OCI-LY1 (cell line): Measurements from ENCODE around the gene P2RY12.

Source experiments
- H2AFZ ChIP-seq: fragments of 200-600 bp; sonication (generic), shearing (Covaris generic); 2 replicates; pipeline ENCODE4 v1.6.0; 2014; ENCODE audit warnings: antibody characterized with exemption, mild to moderate bottlenecking, low read length
- H3F3A ChIP-seq: fragments of 200-600 bp; sonication (generic), shearing (Covaris generic); 2 replicates; pipeline ENCODE4 v1.6.0; 2014; ENCODE audit warnings: mild to moderate bottlenecking, antibody characterized with exemption, low read length, moderate library complexity; ENCODE audit not compliant: insufficient read depth
- H3K27ac ChIP-seq: fragments of 200-600 bp; sonication (generic); 2 replicates; pipeline ENCODE4 v1.5.1; 2014; ENCODE audit warnings: low read length, mixed run types, mild to moderate bottlenecking, low read depth; ENCODE audit not compliant: poor library complexity, severe bottlenecking
- H3K27me3 ChIP-seq: fragments of 200-600 bp; sonication (generic); 2 replicates; pipeline ENCODE4 v1.6.0; 2014; ENCODE audit warnings: antibody characterized with exemption, mild to moderate bottlenecking, low read length, moderate library complexity; ENCODE audit not compliant: insufficient read depth
- H3K36me3 ChIP-seq: fragments of 200-600 bp; sonication (generic); 2 replicates; pipeline ENCODE4 v1.6.1; 2014; ENCODE audit warnings: mild to moderate bottlenecking, antibody characterized with exemption, low read length, moderate library complexity, mixed read lengths; ENCODE audit not compliant: insufficient read depth
- H3K4me1 ChIP-seq: fragments of 200-600 bp; sonication (generic); 2 replicates; pipeline ENCODE4 v1.5.1; 2014; ENCODE audit warnings: mild to moderate bottlenecking, low read length, moderate library complexity; ENCODE audit not compliant: insufficient read depth, severe bottlenecking
- H3K4me2 ChIP-seq: fragments of 200-600 bp; sonication (generic), shearing (Covaris generic); 2 replicates; pipeline ENCODE4 v1.6.1; 2014; ENCODE audit warnings: low read length
- H3K4me3 ChIP-seq: fragments of 200-600 bp; sonication (generic); 2 replicates; pipeline ENCODE4 v1.5.1; 2014; ENCODE audit warnings: low read length, low read depth, mild to moderate bottlenecking, mixed read lengths; ENCODE audit not compliant: poor library complexity, severe bottlenecking
- H3K79me2 ChIP-seq: fragments of 200-600 bp; shearing (Covaris generic); 2 replicates; pipeline ENCODE4 v1.6.1; 2016; ENCODE audit warnings: mixed run types, low read length, mixed read lengths; ENCODE audit not compliant: insufficient read depth
- H3K9ac ChIP-seq: fragments of 200-600 bp; sonication (generic), shearing (Covaris generic); 2 replicates; pipeline ENCODE4 v1.6.1; 2014; ENCODE audit warnings: mild to moderate bottlenecking, low read length, mixed read lengths
- H3K9me2 ChIP-seq: fragments of 200-600 bp; sonication (generic), shearing (Covaris generic); 2 replicates; pipeline ENCODE4 v1.6.1; 2014; ENCODE audit warnings: low read depth, mild to moderate bottlenecking, low read length, mixed read lengths
- H3K9me3 ChIP-seq: fragments of 200-600 bp; shearing (Covaris generic); 2 replicates; pipeline ENCODE4 v1.6.1; 2014; ENCODE audit warnings: low read length, mixed read lengths
- H4K20me1 ChIP-seq: fragments of 200-600 bp; sonication (generic), shearing (Covaris generic); 2 replicates; pipeline ENCODE4 v1.6.0; 2016; ENCODE audit warnings: mild to moderate bottlenecking, low read length; ENCODE audit not compliant: insufficient read depth
- CTCF ChIP-seq: fragments of 200-600 bp; sonication (generic), shearing (Covaris generic); IDR thresholded peaks from 2 replicates; pipeline ENCODE4 v1.5.1; 2017; ENCODE audit warnings: mild to moderate bottlenecking, antibody characterized with exemption, low read length, moderate library complexity, mixed read lengths
- EZH2 ChIP-seq: fragments of 200-600 bp; sonication (generic), shearing (Covaris generic); IDR thresholded peaks from 2 replicates; pipeline ENCODE4 v1.8.0; 2017; ENCODE audit warnings: borderline replicate concordance, mixed run types, mild to moderate bottlenecking, antibody characterized with exemption, low read length, moderate library complexity, mixed read lengths

The P2RY12 gene

GRCh38 chr3:151384741-151385174 is at the start of gene P2RY12:
Gene P2RY12 (minus strand): TSS chr3:151384753. CDS start chr3:151338845, 45,908 bp downstream.
- peaks cover 1% of the 10 kb centered on the region; the same call in 1 of the 2 replicates for H3F3A ChIP-seq
- H3K4me1 ChIP-seq = peaks cover 70% of the 10 kb centered on the region
- H2AFZ ChIP-seq = peak within 1 kb of the TSS; percentile 15; the same call in 1 of the 2 replicates

GRCh38 chr3:151432616-151433372 is 48.2 kb upstream of the P2RY12 start:
- Histone ChIP-seq H3K9me2 (no peaks in the 10 kb centered on the region), H3K4me3 (no peak overlapping the region), H2AFZ (no peak overlapping the region), H3K27ac (no peak overlapping the region), H3K27me3 (no peaks in the 10 kb centered on the region), H3K79me2 (no peaks in the 10 kb centered on the region), H4K20me1 (no peaks in the 10 kb centered on the region), H3K4me2 (no peak overlapping the region), H3F3A (no peaks in the 10 kb centered on the region), H3K4me1 (no peaks in the 10 kb centered on the region), H3K9ac (no peak overlapping the region), H3K9me3 (no peaks in the 10 kb centered on the region), H3K36me3 (no peaks in the 10 kb centered on the region)
- TF ChIP-seq EZH2 = no peak
- no peak for TF ChIP-seq CTCF

More at GRCh38 chr3:151384741-151385174, at the start of gene P2RY12:
- Histone ChIP-seq H3K79me2 (no peaks in the 10 kb centered on the region), H3K9me2 (no peaks in the 10 kb centered on the region), H3K36me3 (no peaks in the 10 kb centered on the region), H3K4me3 (peak within 1 kb of the TSS; percentile 33), H3K27me3 (no peaks in the 10 kb centered on the region), H3K9me3 (no peaks in the 10 kb centered on the region), H3K4me2 (peak within 1 kb of the TSS; percentile 69), H4K20me1 (no peaks in the 10 kb centered on the region), H3K9ac (peak within 1 kb of the TSS; percentile 47), H3K27ac (peak within 1 kb of the TSS; percentile 82)
- TF ChIP-seq EZH2 (no peak), CTCF (no peak)

GRCh38 chr3:151431940-151432339 is 47.4 kb upstream of the P2RY12 start:
- Histone ChIP-seq H4K20me1 (no peaks in the 10 kb centered on the region), H3K36me3 (no peaks in the 10 kb centered on the region)

More at GRCh38 chr3:151431940-151432339, 47.4 kb upstream of the P2RY12 start:
- Histone ChIP-seq H3K9me3 (no peaks in the 10 kb centered on the region), H3K4me3 (no peak overlapping the region), H3K9ac (no peak overlapping the region), H3K27ac (no peak overlapping the region), H3K27me3 (no peaks in the 10 kb centered on the region), H3F3A (no peaks in the 10 kb centered on the region), H2AFZ (no peak overlapping the region), H3K79me2 (no peaks in the 10 kb centered on the region), H3K9me2 (no peaks in the 10 kb centered on the region), H3K4me2 (no peak overlapping the region), H3K4me1 (no peaks in the 10 kb centered on the region)
- no peak for TF ChIP-seq CTCF
